Sigmoid colon (tissue), 3 donors: ENCODE data around the gene PRKG1.

Experiments
- POLR2A ChIP-seq, 2 donors: fragments of 450-650 bp; IDR thresholded peaks; one replicate each; pipeline ENCODE4 v1.6.1; 2016; ENCODE audit warnings: antibody characterized with exemption in 2 of 2, mild to moderate bottlenecking in 2 of 2, moderate library complexity in 2 of 2
- TF ChIP-seq, protein P1 (sequence below), 4 experiments: fragments of 450-650 bp in 3 of 4; fragments of 200-600 bp in 1 of 4; IDR thresholded peaks; one replicate each; pipeline ENCODE4 v1.5.1; 2016 to 2019; ENCODE audit warnings: antibody characterized with exemption in 4 of 4, mild to moderate bottlenecking in 3 of 4, moderate library complexity in 2 of 4

DNA sequence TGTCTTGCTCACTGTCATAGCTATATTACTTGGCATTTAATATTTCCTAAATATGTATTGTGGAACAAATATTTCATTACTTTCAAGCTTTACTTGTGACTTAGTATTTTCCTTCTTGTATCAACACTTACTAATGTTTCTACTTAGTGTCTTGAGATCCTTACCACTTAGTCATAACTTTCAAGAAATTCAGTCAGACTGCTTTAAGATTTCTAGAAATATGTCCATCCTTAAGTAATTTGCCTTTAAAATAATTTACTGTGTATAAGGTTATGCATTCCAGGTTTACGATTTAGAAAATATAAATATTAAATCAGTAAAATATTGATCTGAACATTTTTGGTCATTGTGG lies 712.4 kb downstream of the PRKG1 start:
- TF ChIP-seq, protein P1, sequence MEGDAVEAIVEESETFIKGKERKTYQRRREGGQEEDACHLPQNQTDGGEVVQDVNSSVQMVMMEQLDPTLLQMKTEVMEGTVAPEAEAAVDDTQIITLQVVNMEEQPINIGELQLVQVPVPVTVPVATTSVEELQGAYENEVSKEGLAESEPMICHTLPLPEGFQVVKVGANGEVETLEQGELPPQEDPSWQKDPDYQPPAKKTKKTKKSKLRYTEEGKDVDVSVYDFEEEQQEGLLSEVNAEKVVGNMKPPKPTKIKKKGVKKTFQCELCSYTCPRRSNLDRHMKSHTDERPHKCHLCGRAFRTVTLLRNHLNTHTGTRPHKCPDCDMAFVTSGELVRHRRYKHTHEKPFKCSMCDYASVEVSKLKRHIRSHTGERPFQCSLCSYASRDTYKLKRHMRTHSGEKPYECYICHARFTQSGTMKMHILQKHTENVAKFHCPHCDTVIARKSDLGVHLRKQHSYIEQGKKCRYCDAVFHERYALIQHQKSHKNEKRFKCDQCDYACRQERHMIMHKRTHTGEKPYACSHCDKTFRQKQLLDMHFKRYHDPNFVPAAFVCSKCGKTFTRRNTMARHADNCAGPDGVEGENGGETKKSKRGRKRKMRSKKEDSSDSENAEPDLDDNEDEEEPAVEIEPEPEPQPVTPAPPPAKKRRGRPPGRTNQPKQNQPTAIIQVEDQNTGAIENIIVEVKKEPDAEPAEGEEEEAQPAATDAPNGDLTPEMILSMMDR (IDR thresholded peaks at IDR 0.05): no peak
- TF ChIP-seq POLR2A (IDR thresholded peaks at IDR 0.05): no peak
